Right lobe of liver (tissue), 6 donors: Measurements from ENCODE around the gene CLDN19. TPM values are rescaled to one million over a fixed set of nuclear protein-coding genes. Genes with fewer than 3 reads are reported as not detected.

Experiments used
- ATAC-seq, 4 donors: fragments of 200-7000 bp; cut with Tn5 transposase; one replicate each; pipeline ENCODE4 v1.9.1; 2020; ENCODE audit warnings: mild to moderate bottlenecking in 4 of 4, moderate library complexity in 4 of 4
- DNase-seq, 3 donors: peaks; one replicate each; pipeline ENCODE4 v3.0.0-alpha.2; 2020
- H3K27ac ChIP-seq, 3 donors: fragments of 200-600 bp; one replicate each; pipeline ENCODE4 v1.8.0; 2022
- H3K27me3 ChIP-seq, 2 donors: fragments of 200-600 bp; one replicate each; pipeline ENCODE4 v1.8.0; 2022
- H3K36me3 ChIP-seq, 4 donors: fragments of 200-600 bp; sonication (generic) in 1 of 4; one replicate each; pipeline versions ENCODE4 v1.5.1 to v1.8.0; 2017 to 2022; ENCODE audit warnings: control low read depth in 1 of 4
- H3K4me1 ChIP-seq, 4 donors: fragments of 200-600 bp; sonication (generic) in 1 of 4; one replicate each; pipeline versions ENCODE4 v1.5.1 to v1.8.0; 2017 to 2022; ENCODE audit warnings: control low read depth in 1 of 4
- H3K4me3 ChIP-seq, 3 donors: fragments of 200-600 bp; one replicate each; pipeline ENCODE4 v1.8.0; 2022
- H3K9me3 ChIP-seq, 4 donors: fragments of 200-600 bp; sonication (generic) in 1 of 4; one replicate each; pipeline versions ENCODE4 v1.5.1 to v1.8.0; 2017 to 2022; ENCODE audit warnings: control low read depth in 1 of 4
- POLR2A ChIP-seq: fragments of 450-650 bp; IDR thresholded peaks from one replicate; pipeline ENCODE4 v1.6.1; 2017; ENCODE audit warnings: antibody characterized with exemption, mild to moderate bottlenecking
- WGBS: methylation state at CpG from one replicate; pipeline ENCODE4 v1.1.6; 2018; ENCODE audit warnings: low coverage, low lambda C conversion rate; ENCODE audit not compliant: insufficient coverage; ENCODE audit errors: missing lambda C conversion rate; 5-methylcytosine and 5-hydroxymethylcytosine counted together
- intact Hi-C, 2 donors: fragments of 100-400 bp; cut with DNase I; formaldehyde crosslinking; loops; one replicate each; pipeline versions ENCODE4 v1.11.2 to v1.14.1; 2022
- total RNA-seq, 6 experiments: library from RNA; depleted of rRNA in 2 of 6; stranded (reverse); fragments of >200 nt in 2 of 6; fragmentation: NEBNext Ultra II Directional in 3 of 6; extraction: Animal tissue kit (Norgen Biotek cat#: 25700) in 3 of 6; gene quantifications; one replicate each; pipeline versions ENCODE4 v1.1.0 to v1.2.4, GENCODE V29; 2016 to 2023
- TF ChIP-seq, protein P1 (sequence below), 4 donors: fragments of 200-600 bp in 3 of 4; fragments of 450-650 bp in 1 of 4; IDR thresholded peaks; one replicate each; pipeline versions ENCODE4 v1.5.1 to v1.8.0; 2016 to 2022; ENCODE audit warnings: antibody characterized with exemption in 4 of 4, mild to moderate bottlenecking in 2 of 4
- donor health status: DM: no; HTN: yes; CAD: no.
- donor health status: DM: no; HTN: no; CAD: no.
- donor health status: DM: no; HTN: no; CAD: no.
- donor health status: DM: no; HTN: yes; CAD: no.
- donor health status: DM: no; HTN: yes; CAD: no.

CLDN19 gene
- total RNA-seq, 6 experiments from 2014 or later = 1.0 TPM; not detected in 5

DNA sequence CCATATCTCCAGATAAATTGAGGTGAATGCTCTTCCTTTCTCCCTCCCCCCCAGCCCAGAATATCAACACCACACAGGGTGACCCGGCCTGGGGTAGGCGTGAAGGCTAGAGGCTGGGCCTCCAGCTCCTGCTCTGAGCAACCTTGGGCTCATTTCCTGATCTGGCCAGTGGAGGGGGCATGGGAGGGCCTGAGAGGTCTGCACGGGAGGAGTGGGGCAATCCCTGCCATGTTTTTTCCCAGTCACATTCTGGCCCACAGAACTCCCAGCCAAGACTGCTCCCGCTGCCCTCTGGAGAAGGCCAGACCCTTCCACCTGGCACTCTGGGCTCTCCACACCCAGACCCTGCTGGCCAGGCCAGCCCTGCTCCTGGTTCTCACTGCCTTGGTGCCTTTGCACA lies 3.9 kb downstream of the CLDN19 start:
- TF ChIP-seq POLR2A = no peak
- TF ChIP-seq, protein P1, sequence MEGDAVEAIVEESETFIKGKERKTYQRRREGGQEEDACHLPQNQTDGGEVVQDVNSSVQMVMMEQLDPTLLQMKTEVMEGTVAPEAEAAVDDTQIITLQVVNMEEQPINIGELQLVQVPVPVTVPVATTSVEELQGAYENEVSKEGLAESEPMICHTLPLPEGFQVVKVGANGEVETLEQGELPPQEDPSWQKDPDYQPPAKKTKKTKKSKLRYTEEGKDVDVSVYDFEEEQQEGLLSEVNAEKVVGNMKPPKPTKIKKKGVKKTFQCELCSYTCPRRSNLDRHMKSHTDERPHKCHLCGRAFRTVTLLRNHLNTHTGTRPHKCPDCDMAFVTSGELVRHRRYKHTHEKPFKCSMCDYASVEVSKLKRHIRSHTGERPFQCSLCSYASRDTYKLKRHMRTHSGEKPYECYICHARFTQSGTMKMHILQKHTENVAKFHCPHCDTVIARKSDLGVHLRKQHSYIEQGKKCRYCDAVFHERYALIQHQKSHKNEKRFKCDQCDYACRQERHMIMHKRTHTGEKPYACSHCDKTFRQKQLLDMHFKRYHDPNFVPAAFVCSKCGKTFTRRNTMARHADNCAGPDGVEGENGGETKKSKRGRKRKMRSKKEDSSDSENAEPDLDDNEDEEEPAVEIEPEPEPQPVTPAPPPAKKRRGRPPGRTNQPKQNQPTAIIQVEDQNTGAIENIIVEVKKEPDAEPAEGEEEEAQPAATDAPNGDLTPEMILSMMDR (IDR thresholded peaks at IDR 0.05) = no peak
- intact Hi-C loops = no loop called here
- H3K4me3 ChIP-seq = no peak overlapping the region
- no peaks in the 10 kb centered on the region for H3K36me3 ChIP-seq
- 13% methylated on average over 1 of the region's 4 CpGs for WGBS
- DNase-seq = peak in 1 of 3 donors; percentile 23
- H3K27ac ChIP-seq = no peak overlapping the region
- peaks cover 0 to 13% (median 0%) of the 10 kb centered on the region in 4 donors for H3K4me1 ChIP-seq
- no peaks in the 10 kb centered on the region for H3K9me3 ChIP-seq
- H3K27me3 ChIP-seq = no peaks in the 10 kb centered on the region
- ATAC-seq = peak in 3 of 4 donors; percentile 18 to 41 (median 20)

DNA sequence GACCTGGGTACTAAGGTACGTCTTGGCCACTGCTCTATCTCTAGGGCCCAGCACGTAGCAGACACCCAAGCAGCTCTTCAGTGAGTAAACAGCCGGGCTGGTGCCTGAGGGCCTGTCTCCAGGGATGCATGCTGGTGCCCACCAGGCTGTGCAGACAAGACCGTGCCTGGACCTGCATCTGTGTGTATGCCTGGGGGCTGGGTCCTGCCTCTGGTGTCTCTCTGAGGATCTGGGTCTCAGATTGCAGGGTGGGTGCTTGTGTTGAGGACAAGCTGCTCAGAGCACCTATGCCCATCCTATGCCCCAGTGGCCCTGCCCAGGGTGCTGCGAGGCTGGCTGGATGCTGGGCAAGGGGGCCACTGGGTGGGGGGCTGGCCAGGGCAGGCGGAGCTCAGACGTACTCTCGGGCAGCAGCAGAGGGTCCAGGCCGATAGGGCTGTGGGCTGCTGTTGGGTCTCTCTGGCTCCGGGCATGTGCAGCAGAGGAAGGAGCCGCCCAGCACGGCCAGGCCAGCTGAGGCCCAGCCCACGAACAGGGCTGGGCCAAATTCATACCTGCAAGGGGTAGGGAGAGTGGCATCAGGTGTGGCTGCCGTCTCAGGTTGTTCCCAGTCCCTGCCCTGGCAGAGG lies 4.4 kb downstream of the CLDN19 start:
- Histone ChIP-seq H3K27ac (no peak overlapping the region), H3K4me1 (peaks cover 0 to 13% (median 0%) of the 10 kb centered on the region in 4 donors), H3K36me3 (no peaks in the 10 kb centered on the region), H3K4me3 (no peak overlapping the region), H3K9me3 (no peaks in the 10 kb centered on the region), H3K27me3 (no peaks in the 10 kb centered on the region)
- no peak for ATAC-seq
- TF ChIP-seq, protein P1 (IDR thresholded peaks at IDR 0.05) = no peak
- no peak for TF ChIP-seq POLR2A
- WGBS = no CpG with 5 or more reads among the region's 14 CpGs
- intact Hi-C loops = no loop called here
- no peak for DNase-seq

DNA sequence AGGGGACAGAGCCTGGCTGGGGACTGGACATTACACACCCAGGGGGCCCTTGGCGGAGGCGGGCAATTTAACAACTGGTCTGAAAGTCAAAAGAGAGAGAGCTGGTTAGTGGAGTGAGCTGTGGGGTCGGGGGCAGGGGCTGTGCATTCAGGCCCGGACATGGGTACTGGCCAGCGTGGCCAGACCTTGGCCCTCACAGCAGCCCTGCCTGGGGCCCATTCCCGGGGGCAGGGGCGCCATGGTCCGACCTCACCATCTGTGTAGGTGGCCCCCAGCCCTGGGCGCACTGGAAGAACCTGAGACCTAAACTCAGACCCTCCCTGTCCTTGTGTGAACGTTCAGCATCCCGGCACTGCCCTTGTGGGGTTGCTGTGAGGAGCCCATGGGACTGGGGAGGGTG lies 5.0 kb downstream of the CLDN19 start:
- no CpG with 5 or more reads among the region's 11 CpGs for WGBS
- TF ChIP-seq, protein P1 (IDR thresholded peaks at IDR 0.05) = no peak
- no peak for TF ChIP-seq POLR2A
- intact Hi-C loops = no loop called here
- ATAC-seq = no peak
- DNase-seq = no peak
- no peak overlapping the region for H3K27ac ChIP-seq
- H3K27me3 ChIP-seq = no peaks in the 10 kb centered on the region
- H3K4me1 ChIP-seq = peaks cover 0 to 10% (median 0%) of the 10 kb centered on the region in 4 donors
- no peak overlapping the region for H3K4me3 ChIP-seq
- no peaks in the 10 kb centered on the region for H3K9me3 ChIP-seq
- no peaks in the 10 kb centered on the region for H3K36me3 ChIP-seq

DNA sequence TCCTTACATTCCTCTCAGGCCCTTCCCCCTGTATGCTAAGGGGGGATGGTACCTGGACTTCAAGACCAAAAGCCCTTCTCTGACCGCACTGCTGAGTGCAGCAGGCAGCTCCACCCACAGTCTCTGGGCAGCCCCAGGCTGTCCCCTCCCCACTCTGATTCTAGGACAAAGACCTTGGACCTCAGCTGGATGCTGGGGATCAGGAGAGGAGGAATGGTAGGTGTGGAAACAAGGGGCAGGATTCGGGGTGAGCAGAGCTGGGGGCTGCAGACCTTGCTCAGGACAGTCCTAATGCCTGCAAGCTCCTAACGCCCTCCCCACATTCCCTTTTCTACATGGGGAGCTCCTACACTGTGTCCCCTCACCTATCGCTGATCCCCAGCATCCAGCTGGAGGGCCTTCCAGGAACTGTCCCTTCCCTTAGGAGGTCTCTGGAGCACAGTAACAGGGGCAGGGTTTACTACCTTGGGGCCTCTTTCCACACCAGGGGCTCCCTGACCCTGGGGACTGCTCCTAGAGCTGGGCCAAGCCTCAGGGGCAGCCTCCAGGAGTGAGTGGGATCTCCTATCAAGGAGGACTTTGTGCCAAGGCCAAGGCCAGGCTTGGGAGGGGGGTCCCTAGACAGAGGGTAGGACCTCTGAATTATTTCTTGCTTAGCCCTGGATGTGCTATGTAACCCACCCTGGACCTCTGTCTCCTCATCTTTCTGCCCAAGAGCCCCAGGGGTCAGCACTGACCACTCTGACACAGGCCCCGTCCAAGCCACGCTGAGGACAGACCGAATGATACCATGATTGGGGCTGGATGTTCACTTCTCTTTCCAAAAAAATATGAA lies 5.6 kb downstream of the CLDN19 start:
- no peak for ATAC-seq
- peaks cover 0 to 7% (median 0%) of the 10 kb centered on the region in 4 donors for H3K4me1 ChIP-seq
- no peak overlapping the region for H3K4me3 ChIP-seq
- no peaks in the 10 kb centered on the region for H3K9me3 ChIP-seq
- DNase-seq = no peak
- 100% methylated on average over 2 of the region's 7 CpGs for WGBS
- no peak for TF ChIP-seq POLR2A
- TF ChIP-seq, protein P1 (IDR thresholded peaks at IDR 0.05) = no peak
- no peak overlapping the region for H3K27ac ChIP-seq
- no peaks in the 10 kb centered on the region for H3K27me3 ChIP-seq
- intact Hi-C loops = no loop called here
- no peaks in the 10 kb centered on the region for H3K36me3 ChIP-seq
